ENCODE data around the gene CTU2.

DNA sequence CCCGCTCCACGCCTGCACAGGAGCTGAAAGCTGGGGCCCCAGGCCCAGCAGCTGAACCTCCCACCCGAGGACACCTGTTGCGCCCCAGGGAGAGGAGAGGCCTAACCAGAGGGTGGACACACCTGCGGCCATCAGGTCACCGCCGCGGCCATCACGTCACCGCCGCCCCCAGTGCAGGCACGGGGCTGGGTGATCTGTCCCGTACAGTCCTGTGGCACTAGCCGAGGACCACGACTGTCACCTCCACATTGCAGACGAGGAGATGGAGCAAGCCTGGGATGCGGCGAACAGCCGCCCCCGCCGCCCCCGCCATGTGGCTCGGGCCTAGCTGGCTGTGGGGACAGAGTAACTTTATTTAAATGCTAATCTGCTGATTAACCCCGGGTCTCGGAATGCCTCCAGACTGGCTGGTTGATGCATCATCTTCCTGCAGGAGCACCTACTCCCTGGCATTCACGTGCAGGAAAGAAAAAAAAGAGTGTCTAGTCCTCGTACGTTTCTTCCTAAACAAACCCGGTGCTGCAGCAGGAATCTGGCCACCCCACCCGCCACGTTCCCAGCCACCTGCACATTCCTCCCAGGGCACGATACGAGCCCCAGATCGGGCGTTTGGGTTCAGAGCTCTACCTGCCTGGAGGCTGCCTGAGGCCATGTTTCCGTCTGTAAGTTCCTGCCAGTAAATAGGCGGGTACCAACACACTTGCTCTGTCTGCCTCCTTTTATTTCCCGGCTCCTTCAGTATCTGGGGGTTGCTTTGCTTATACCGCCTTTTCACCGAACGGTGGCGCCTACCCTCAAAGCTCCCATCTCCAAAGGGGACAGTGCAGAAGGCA lies 48.8 kb downstream of the CTU2 start:
- TF ChIP-seq POLR2A (IDR thresholded peaks at IDR 0.05; ENCODE audit: low read depth, low read length) = no peak
- no peak for TF ChIP-seq TAF1 (IDR thresholded peaks at IDR 0.05; ENCODE audit: borderline replicate concordance, low read depth, low read length)
